Measurements from ENCODE around the gene PPL.
A peak's percentile ranks its signal among the peaks of the same experiment; 100 is the strongest.
"Not testable (repeated sequence)": the region's sequence is repeated elsewhere in the genome, so short reads cannot be mapped to it uniquely, and the experiment has no call there.

The PPL gene

DNA sequence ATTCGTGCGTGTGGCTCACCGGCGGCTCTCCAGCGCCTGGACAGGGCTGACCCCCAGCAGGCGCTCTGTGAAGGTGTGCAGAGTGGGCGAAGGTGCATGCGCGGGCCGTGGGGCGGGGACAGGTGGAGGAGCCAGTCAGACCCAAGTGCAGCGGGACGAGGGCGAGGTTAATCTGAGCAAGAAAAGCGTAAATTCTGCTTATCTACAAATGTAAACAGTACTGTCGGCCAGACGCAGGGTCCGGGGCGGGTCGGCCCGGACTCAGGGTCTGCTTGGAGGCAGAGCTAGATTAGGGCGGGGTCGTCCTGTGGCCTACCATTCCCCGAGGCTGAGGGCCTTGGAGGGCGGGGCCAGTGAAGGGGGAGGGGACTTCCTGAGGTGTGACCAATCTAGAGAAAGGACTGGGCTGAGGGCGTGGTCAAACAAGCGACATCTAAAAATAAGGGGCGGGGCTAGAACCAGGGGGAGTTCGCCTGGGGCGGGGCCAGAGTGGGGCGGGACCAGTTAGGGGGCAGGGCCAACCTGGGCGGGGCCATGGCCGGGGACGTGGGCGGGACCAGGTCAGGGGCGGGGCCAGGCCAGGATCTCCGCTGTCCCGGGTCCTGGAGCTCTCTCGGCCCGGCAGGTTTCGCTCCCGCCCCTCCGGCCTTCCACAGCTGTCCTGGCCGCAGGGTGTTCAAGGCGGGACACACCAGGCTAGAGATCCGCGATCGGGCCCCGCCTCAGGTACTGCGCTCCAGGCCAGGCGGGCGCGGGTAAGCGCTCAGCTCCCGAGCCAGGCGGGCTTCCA lies 21.0 kb upstream of the PPL start, which contains the start of gene SEC14L5:
Gene SEC14L5 (plus strand): TSS at position 611 of the 790 bp plus-strand sequence. CDS start 994 bp downstream, outside the sequence.
- DNase-seq (ENCODE audit: low read depth) = peak; percentile 80

DNA sequence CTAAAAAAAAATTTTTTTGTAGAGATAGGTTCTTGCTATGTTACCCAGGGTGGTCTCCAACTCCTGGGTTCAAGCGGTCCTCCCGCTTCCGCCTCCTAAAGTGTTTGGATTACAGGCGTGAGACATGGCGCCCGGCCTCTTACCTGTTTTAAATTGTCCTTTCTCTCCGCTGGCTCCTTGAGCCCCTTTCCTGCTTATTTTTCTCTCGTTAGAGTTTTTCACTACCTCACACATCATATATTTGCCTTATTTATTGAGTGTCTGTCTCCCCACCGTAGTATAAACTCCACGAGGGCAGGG lies 20.4 kb upstream of the PPL start:
- no peak for DNase-seq (ENCODE audit: low read depth)

DNA sequence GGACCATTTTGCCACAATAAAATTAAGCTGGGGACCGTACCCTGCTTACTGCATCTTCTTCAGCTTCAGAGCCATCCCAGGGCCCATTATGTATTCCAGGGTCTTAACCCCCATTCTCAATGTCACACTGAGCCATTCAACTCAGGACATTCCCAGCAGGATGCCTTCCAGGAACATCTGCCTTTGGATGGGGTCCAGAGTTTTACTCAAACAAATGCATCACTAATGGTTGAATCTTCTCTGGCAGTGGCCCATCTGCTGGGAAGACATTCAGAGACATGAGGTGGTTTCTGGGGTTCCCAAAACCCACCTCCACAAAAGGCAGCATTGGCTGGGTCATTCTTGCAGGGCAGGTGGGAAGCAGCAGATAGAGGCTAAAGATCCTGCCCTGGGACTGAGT lies 17.8 kb upstream of the PPL start:
- DNase-seq (ENCODE audit: low read depth) = no peak

DNA sequence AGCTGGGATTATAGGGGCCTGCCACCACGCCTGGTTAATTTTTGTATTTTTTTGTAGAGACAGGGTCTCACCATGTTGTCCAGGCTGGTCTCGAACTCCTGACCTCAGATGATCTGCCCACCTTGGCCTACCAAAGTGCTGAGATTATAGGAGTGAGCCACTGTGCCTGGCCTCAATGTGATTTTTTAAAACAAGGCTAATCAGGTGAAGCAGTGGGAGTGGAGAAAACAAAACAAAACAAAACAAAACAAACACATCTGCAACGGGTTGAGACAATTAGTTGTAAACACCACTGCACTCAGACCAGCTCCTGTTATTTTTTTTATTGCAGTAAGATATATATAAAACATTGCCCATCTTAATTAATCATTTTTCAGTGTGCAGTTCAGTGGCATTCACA lies 14.6 kb upstream of the PPL start:
- DNase-seq (ENCODE audit: low read depth) = not testable (repeated sequence)

DNA sequence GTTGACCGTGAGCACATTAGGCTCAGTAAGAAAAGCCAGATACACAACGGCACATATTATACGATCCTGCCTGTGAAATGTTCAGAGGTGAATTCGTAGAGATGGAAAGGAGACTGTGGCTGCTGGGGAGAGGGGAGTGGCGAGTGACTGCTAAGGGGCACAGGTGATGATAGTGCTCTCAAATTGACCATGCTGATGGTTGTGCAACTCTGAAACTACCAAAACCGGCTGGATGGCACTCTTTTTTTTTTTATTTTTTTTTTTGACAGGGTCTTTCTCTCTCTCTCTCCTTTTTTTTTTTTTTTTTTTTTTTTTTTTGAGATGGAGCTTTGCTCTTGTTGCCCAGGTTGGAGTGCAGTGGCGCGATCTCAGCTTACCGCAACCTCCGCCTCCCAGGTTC lies 13.0 kb upstream of the PPL start:
- DNase-seq (ENCODE audit: low read depth) = no peak

DNA sequence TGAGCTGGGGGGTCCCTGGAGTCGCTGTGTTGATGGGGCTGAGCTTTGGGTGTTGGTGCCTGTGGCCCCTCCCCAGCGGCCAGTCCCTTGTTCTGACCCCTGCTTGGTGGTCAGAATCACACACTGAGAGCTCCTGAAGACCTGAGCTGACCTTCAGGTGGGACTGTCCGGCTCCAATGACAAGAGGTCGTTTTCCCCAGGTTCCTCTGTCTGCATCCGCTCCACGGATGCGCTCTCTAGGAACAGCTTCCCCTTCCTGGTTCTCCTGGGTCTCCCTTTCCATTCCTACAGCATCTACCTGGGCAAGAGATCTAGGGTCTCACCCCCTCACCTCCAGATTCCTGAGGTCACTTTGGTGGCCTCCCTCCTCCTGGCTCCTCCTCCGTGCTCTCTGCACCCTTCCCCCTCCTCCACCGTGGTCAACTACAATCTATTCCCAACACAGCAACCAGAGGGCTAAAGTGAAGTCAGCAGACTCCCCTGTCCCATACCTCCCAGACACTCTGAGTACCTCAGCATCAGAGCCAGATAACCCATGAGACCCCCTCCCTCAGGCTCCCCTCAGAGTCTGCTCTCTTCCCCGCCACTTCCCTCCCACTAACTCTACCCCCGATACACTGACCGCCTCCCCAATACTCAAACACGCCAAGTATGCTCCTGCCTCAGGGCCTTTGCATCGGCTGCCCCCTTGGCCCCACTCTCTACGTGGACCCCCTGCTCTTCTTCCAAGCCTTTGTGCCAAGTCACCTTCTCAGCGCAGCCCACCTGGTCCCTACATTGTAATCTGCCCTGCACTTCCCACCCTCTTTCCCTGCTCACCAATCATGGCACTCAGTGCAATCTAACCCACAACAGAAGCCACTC lies 12.2 kb upstream of the PPL start:
- DNase-seq (ENCODE audit: low read depth) = no peak

DNA sequence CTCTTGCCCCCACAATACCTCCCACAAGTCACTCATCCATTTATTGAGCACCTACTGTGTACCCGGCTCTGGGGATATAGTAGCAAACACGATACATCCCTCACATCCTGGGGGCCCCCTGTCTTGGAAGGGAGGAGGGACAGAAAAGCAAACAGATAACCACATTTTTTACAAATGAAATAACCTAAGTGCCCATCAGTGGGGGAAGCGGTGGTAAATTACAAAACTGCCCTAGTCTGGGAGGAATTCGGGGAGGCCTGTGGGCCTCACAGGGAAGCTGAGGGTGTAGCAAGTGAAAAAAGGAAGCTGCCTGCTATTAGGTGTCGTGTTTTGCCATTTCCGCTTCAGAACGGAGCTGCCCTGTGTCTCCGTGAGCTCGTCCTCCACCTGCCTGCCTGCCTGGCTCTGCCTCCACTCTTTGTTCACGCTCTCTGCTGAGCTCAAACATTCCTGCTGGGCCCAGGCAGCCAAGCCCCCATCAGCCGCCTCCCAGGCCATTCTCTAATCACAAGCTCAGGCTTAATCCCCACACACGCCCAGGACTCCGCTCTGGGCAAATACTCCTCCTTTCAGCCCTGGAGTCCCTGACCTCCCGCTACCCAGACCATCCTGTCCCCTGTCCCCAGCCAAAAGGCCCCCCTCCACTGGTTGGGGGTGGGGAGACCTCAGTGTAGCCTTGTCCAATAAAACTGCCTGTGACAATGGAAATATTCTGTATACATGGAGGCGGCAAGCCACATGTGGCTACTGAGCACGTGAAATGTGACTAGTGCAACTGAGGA lies 11.0 kb upstream of the PPL start:
- no peak for DNase-seq (ENCODE audit: low read depth)

DNA sequence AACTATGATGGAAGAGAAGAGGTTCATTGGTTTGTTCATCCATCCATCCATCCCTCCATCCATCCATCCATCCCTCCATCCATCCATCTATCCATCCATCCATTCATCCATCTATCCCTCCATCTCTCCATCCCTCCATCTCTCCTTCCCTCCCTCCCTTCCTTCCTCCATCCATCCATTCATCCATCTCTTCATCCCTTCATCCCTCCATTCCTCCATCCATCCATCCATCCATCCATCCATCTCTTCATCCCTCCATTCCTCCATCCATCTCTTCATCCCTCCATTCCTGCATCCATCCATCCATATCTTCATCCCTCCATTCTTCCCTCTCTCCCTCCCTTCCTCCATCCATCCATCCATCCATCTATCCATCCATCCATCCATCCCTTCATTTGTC lies 10.0 kb upstream of the PPL start:
- DNase-seq (ENCODE audit: low read depth) = no peak

DNA sequence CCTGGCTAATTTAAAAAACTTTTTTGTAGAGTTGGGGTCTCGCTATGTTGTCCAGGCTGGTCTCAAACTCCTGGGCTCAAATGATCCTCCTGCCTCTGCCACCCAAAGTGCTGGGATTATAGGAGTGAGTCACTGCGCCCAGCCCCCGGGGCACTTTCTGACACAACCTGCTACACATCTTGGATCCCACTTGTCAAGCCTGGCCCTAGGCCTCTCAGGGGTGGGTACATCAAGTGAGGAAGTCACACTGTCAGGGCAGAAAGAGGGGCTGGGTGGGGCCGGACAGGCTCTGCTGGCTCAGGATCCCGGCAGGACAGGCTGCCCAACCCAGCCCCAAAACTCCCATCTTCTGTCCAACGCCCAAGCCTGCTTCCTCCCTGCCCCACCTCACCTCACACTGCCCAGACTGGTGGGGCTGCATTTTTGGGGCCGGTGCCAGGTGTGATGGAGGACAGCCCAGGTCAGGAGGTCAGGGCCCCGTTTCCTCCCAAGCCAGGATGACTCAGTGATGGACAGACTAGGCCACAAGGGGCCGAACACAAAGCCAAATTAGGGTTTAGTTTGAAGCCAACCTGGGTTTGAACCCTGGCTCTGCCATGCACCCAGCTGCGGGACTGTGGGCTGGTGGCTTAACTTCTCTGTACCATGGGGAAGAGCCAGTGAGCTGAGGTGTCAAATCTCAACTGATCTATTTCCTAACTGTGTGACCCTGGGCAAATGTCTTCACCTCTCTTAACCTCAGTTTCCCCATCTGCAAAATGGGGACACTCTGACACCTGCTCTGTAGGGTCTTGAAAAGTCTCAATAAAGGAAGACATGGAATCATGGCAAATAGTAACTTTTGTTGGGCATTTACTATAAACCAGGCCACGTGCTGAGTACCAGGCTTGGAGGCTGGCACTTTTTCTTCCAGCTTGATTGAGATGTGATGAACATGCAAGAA lies 8.9 kb upstream of the PPL start:
- no peak for DNase-seq (ENCODE audit: low read depth)

DNA sequence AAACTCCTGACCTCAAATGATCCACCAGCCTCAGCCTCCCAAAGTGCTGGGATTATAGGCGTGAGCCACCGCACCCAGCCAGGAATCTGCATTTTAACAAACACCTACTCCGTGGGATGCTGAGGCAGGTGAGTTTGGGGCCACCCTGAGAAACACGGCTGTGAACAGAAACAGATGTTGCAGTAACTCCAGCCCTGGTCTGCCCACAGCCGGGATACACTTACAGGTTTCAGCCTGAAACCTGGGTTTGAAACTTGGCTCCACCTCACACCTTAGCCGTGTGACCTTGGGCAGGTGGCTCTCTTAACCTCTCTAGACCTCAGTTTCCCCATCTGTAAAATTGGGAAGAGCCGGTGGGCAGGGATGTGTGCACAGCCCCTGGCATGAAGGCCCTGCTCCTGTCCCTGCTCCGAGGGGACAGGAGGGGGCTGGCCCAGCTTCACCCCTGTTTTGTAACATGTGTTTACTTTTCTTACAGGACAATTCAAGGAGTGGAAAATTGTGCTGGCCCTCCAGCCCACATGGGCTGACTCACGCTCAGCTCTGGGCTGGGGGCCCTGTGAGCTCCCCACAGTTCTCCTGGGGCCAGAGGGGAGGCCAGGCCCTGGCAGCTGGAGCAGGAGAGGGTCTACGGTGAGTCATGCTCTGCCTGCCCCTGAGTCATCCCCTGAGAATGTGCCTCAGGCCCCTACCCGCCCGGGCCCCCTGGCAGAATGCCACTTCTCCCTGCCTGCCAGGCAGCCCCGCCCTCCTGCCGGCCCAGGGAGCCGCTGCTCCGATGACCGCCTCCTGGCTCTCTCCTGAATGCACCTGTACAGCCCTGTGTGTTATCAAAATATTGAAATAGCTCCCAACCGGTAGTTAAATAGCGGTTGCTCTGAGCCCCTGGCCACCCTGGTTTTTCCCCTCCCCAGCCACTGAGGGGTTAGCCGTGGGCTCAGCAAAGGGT lies 7.7 kb upstream of the PPL start:
- DNase-seq (ENCODE audit: low read depth) = no peak

DNA sequence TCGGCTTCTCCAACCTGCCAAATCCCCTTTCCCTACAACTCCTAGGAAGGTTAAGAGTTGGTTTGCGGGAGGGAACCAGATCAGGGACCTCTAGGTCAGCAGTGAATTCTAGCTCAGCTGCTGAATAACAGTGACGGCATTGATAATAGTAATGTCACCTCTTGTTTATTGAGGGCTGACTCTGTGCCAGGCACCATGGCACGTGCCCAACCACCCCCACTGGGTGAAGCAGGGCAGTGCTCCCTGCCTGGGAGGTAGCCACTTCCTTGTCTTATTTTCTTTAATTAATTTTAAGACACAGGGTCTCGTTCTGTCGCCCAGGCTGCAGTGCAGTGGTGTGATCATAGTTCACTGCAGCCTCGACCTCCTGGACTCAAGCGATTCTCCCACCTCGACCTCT lies 5.5 kb upstream of the PPL start:
- DNase-seq (ENCODE audit: low read depth) = no peak

DNA sequence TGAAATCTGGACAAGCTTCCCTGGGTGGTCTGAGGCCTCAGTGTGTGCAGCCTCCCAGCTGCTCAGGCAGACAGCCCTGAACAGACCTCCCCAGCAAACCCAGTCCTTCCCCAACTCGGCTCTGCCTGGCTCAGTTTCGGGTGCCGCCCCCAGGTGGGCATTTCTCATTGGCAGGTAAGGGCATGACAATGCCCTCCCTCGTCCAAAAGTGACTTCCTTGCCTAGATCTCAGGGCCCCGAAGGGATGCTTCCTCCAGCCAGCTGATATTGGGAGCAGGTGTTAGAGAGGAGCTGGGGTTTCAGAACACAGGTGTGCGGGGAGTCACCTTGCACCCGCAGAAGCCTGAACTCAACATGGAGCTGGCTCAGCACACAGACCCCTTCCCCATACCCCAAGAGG lies 3.8 kb upstream of the PPL start:
- no peak for DNase-seq (ENCODE audit: low read depth)

DNA sequence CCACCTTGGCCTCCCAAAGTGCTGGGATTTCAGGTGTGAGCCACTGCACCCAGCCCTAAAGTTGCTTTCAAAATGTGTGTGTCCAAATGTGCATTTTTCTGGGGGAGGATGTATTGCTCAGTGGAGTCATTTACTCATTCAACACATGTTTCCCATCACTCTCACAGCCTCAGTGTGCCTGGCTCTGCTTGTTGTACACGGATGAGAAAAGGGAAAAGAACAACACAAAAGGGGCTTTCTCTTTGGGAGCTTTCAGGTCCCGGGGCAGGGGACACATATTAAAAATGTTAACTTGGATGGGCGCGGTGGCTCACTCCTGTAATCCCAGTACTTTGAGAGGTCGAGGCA lies 1.7 kb upstream of the PPL start:
- no peak for DNase-seq (ENCODE audit: low read depth)

DNA sequence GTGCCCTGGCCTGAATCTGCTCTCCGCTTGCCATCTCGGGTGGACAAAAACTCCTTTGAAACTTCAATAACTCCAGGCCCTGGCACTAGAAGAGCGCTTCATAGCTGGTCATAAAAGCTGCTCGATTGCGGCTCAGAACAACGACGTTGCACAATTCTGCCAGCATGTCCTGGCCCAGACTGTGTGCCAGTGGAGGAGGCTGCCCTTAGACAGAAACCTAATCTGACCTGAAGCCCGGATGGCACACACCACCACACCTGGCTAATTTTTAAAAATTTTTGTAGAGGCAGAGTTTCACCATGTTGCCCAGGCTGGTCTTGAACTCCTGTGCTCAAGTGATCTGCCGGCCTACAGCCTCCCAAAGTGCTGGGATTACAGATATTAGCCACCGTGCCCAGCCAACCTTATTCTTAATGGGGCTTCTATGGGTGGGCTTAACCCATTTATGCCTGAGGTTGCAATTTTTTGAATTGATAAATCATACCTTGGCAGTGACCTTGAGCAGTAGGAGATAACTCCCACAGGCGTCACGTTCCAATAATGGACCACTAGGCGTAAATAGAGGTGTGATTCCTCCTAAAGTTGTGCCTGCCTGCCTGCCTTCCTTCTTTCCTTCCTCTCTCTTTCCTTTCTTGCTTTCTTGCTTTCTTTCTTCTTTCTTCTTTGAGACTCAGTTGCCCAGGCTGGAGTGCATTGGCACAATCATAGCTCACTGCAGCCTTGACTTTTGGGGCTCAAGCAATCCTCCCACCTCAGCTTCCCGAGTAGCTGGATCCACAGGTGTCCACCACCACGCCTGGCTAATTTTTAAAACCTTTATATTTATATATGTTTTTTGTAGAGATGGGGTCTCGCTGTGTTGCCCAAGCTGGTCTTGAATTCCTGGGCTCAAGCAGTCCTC lies 1.1 kb upstream of the PPL start:
- no peak for DNase-seq (ENCODE audit: low read depth)

DNA sequence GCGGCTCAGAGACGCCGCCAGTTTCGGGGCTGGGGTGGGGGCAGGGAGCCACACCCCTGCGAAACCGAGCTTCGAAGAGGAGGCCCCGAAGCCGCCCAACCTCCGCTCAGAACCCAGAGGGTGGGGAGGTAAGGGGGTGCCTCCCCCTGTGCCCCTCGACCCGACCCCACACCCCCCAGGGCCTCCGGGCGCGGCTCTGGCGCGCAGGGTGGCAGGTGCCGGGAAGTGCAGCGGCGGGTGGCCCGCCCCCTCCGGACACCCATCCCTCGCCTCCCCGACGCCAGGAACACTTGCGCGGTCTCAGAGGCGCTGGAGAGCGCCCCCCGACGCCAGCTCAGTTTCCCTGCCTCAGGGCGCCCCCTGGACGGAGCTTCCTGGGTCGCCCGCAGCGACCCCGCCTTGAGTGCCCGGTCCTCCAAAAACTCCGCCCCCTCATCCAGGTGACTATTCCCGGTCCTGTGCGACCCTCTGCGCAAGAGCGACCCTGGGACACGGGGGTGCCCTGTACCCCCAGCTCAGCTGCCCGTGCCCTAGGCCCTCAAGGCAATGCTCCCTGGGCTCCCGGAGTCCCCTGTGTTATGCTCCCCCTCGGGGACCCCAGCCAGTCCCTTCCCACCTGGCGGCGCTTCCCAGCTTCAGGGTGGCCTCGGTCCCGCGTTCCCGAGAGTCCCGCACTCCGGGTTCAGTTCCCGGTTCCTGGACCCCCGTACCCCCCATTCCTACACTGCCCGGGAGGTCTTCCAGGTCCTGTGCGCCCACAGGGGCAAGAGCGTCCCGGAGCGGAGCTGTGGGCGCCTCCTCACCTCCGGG lies 562 bp downstream of the PPL start:
- no peak for DNase-seq (ENCODE audit: low read depth)

DNA sequence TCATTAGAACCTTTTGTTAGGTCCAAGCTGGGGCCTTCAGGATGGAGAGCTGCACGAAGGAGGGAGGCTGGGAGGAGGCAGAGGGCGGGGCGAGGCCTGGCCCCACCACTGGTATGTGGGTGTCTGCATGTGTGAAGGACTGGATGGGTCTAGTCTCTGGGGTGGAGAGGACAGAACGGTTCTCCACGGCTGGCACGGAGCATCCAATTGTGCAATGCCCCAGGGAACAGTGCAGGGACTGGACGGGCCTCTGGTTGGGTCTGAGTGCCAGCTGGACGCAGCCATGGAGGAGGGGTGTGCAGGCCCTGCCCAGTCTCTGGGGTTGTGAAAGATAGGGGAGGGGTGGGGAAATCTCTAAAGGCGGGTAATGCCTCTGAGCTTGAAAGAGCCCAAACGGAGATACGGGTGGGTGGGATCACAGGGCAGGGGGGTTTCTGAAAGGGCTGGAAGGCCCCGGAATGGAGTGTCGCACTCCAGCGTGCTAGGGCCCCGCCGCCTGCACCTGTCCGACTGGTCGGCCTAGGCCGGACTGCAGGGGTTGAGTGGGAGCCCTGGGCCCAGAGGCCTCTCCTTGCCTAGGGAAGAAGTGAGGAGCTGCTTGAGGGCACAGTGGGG lies 1.6 kb downstream of the PPL start:
- DNase-seq (ENCODE audit: low read depth) = no peak

DNA sequence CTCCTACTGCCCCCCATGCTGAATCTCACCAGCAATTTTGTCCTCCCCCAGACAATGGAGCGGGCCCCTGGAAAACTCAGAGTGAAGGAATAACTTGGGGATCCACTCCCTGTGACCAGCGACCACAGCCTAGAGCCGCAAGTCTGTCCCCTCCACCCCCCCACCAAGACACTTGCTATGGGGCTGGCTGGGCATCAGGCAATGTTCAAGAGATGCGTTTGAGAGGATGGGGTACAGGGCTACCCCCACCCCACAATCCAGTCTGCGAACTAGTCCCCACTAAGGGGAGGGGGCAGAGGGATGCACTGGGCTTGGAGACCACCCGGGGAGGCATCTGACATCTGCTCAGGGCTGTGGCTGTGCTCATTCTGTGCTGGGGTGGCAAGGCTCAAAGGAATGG lies 2.4 kb downstream of the PPL start:
- no peak for DNase-seq (ENCODE audit: low read depth)

DNA sequence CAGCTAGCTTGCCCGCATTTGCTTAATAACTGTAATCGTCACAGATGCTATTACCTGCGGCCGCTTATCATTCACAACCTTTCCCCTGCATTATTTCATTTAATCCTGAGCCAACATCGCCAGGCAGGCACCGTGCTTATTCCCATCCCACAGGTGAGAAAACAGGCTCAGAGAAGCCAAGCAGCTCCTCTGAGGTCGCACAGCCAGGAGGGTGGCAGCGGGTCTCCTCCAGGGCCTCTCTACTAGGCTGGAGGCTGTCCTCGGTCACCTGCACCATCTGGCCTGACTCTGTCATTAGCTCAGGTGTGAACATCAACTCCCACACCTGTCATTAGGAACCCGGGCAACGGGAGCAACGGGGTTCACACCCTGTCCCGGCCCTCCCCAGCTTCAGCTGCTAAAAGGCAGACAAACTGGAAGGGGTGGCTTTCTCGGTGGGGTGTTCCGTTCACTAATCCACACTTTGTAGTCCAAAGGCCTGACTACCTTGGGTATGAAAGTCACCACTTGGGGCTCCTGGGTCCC lies 3.0 kb downstream of the PPL start:
- no peak for DNase-seq (ENCODE audit: low read depth)
